ENCODE measurements around the gene MED12L. TPM values are rescaled to one million over a fixed set of nuclear protein-coding genes. Genes with fewer than 3 reads are reported as not detected.
"Not testable (repeated sequence)": the region's sequence is repeated elsewhere in the genome, so short reads cannot be mapped to it uniquely, and the experiment has no call there.

The MED12L gene
- polyA plus RNA-seq, 3 donors: 1.6 to 2.2 (median 2.1) TPM

DNA sequence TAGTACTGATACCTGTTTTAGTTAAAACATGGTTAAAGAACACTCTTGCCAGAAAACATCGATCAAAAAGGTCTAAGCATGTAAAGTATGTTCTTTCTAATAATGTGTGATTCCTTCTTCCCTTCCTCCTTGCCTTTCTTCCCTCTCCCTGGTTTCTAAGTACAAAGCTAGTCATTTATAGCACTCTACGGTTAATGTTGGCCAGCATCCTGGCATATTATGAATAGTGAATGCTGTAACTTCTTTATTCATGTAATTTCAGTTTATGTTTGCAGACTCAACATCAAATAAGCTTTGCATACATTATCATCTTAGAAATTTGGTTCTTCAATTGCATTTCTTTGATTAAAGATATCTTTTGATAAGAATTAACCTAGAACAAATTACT, 272.0 kb downstream of the MED12L start:
- no peak for DNase-seq (ENCODE audit: low read depth in 3 of 3, low spot score in 2 of 3)

DNA sequence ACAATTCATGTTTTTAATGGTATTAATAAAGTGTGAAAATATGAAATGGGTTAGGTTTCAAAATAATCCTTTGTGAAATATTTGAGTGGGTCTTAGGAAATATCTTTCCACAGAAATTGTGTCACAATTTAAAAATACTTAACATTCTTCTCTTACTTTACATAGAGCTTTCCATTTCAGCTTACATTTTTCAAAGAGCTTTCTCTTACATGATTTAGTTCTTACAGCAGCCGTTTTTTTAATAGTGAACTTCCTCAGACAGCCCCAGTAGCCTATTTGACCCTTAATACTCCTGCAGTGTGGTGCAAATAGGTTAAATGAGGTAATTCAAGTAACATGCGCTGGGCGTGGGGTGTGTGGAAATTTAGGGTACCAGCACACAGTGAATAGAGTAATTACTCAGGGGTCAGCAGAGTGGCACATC, 277.3 kb downstream of the MED12L start:
- DNase-seq (ENCODE audit: low read depth in 3 of 3, low spot score in 2 of 3): no peak

DNA sequence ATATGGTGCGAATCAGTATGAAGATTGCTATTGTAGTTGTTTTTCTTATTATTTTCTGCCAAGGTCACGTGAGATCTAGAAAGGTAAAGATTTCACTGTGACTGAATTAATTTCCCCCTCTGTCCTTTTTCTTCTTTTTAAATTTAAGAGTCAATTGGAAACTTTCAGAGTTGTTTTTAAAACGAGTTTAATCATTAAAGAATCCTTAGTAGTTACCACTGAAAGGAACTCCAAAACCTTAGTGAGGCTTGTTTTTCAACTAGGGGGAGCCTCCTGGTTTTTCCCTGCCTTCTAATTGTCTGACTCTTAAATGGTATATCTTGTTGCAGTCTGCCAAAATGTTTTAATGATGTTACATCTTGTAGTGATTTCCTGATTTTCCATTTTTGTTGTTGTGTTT, 281.5 kb downstream of the MED12L start:
- no peak for DNase-seq (ENCODE audit: low read depth in 3 of 3, low spot score in 2 of 3)

DNA sequence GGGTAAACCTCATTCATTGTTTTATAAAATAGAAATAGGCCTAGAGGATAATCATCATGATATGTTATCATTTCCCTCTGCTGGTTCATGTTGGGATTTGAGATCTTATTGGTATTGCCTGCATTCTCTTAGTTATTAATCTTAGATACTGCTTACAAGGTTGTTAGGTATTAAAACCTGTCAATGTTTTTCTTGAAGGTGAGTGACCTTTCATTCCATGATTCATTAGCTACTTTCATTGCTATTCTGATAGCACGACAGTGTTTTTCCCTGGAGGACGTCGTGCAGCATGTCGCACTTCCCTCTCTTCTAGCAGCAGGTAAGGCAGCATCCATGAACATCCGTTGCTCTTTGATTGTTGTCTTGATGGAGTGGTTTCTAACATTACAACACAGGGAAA, 282.0 kb downstream of the MED12L start:
- no peak for DNase-seq (ENCODE audit: low read depth in 3 of 3, low spot score in 2 of 3)

DNA sequence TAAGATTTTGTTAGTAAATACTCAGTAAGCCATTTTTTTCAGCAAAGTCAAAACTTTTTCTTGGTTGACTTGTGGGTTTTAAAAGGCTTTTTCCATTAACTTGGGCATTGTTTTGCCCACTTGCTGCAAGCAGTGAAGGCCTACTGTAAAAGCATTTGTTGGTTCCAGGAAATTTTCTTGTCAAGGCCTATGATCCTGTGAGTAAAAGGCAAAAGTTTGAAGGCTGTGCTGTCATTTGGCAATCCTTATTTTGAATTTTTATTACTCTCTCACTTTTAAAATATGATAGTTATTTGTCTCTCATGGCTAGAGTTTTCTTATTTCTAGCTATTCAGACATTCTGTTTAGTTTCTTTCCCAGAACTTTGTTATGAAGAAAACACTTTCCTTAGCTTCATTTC, 286.1 kb downstream of the MED12L start:
- no peak for DNase-seq (ENCODE audit: low read depth in 3 of 3, low spot score in 2 of 3)

DNA sequence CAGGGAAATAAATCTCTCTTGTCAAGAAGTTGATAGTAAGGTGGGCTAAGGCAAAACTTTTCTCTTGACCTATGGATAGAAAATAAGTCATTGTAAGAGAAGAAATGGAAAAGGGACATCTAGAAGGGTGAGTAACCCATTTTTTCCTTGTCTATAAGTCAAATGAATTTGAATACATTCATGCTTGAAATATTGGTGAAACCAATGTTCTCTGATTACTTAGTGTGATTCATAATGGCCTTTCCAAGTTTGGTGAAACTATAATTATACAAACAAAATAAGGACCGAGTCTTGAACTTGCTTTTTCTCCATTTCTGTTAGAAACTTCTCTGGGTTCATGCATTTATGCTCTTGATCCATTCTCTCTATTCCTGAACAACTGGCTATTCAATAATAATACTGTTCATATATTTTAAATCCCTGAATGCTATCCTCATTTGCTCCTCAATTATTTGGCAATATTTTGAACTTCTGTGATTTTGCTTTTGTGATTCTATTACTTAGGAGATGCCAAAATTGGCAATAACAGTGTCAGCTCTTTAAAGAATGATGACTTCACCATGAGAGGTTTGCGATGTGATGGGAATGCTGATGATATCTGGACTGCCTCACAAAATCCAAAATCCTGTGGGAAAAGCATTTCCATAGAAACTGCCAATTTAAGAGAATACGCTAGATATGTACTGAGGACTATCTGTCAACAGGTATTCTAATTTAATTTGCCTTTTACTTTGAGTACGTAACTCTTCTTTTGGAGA, 286.8 kb downstream of the MED12L start:
- no peak for DNase-seq (ENCODE audit: low read depth in 3 of 3, low spot score in 2 of 3)

DNA sequence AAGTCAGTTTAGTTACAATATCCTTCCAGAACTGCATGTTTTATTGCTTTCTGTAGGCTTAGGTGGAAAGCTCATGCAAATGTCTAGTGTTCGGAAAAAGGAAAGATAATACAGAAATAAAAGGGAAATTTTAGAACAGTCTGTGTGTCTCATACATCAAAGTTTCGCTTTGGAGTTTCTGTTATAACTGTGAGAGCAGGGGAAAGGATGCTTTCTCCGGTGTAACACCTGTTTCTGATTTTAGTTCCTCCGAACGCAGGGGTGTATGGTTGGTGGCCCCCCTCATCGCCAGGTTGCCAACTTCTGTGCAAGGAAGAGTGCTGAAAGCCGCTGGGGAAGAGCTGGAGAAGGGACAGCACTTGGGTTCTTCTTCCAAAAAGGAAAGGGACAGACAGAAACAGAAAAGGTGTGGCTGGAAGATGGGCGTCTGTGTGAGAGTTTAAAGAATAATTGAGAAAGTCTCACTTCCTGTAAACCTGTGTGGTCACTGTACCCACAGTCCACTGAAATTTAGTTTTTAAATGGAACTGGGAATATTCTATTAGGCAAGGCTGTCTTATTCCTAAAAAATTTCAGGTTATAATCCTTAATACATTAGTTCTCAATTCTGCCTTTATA, 292.4 kb downstream of the MED12L start:
- DNase-seq (ENCODE audit: low read depth in 3 of 3, low spot score in 2 of 3): no peak

DNA sequence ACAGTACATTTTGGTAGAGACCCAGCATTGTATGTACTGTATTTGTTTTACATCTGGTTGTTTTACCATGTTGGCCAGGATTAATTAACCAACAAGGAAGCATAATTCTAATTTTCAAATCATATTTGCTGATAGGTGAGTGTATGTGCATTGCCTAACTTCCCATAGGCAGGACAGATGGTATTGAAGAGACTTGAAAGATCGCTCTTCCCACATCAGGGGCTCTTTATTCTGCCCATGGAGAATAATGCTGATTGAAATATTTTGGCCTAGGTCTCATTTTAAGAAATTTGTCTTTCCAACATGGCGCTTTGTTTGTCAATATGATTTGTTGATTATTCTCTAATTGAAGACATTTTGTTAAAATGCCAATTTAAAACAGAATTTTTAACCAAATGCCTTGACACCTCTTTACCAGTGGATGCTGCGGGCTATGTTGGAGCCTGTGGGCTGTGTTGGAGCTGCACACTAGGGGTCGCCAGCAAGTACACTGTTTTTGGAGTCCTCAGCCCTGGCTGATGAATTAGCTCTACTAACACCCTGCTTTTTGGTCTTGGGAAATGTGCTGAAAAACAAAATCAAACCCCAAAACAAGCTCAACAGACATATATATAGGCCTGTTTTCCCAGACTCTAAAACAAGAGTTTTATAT, 293.7 kb downstream of the MED12L start:
- no peak for DNase-seq (ENCODE audit: low read depth in 3 of 3, low spot score in 2 of 3)

DNA sequence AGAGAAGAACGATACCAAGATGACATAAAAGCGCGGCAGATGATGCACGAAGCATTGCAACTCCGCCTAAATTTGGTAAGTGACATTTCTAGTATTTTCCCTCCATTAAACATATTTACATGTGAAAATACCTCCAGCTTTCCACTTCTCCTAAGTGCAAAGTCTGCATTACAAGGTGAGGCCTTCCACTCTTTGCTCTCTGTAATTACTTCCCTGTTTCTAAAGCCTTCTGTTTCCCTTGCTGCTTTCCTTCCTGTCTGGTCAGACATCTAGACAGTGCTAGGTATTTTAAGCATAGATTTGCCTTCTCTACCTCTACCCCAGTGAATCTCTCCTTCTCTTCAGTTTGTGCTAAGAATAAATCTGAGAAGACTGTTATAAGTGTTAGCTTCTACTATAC, 297.2 kb downstream of the MED12L start:
- no peak for DNase-seq (ENCODE audit: low read depth in 3 of 3, low spot score in 2 of 3)

DNA sequence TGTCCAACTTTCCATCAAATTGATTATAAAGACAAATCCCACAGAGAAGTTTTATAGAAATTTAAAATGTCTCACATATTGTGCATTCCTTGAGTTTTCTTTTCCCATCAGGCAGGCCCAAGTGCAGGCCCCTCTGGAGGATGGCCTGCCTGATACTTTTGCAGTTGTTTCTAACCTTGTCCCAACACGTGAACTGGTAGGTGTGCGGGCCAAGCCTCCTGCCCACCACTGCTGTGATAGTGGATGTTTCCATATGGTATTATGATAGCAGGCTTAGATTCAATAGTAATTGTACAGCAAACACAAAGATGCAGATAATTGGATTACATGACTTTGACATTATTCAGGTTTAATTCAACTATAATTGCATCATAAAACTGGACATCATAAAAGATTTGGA, 297.6 kb downstream of the MED12L start:
- DNase-seq (ENCODE audit: low read depth in 3 of 3, low spot score in 2 of 3): no peak

DNA sequence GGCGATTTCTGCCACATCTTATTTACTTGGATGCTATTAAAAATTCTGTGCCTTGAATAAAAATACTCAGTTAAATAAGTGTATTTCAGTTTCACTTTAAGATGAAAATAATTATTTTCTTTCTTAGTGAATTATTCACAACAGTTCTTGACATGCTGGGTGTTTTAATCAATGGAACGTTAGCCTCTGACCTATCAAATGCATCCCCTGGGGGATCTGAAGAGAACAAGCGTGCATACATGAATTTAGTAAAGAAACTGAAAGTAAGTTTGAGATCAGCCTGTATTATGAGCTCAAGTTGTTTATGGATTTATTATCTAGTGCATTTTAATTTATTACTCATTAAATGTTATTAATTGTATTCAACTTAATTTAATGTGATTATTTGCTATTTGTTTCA, 298.5 kb downstream of the MED12L start:
- DNase-seq (ENCODE audit: low read depth in 3 of 3, low spot score in 2 of 3): no peak

DNA sequence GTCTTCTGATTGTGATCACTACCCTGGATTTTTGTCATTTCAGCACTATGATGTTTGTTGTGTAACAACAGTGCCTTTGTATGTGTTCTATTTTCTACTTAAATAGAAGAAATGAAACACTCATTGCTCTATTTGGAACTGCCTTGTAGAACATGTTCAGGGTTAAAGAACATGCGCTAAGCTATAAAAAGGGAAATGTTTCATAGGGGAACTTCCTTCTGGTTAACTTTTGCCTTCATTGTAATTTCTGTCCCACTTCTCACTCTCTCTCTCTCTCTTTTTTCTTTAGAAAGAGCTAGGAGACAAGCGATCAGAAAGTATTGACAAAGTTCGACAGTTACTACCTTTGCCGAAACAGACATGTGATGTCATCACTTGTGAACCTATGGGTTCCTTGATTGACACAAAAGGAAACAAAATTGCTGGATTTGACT, 299.3 kb downstream of the MED12L start, which contains the start of gene P2RY12:
P2RY12 (minus strand) TSS at position 13 of the 434 bp plus-strand sequence. CDS start 45,908 bp downstream, outside the sequence.
- no peak for DNase-seq (ENCODE audit: low read depth in 3 of 3, low spot score in 2 of 3)

DNA sequence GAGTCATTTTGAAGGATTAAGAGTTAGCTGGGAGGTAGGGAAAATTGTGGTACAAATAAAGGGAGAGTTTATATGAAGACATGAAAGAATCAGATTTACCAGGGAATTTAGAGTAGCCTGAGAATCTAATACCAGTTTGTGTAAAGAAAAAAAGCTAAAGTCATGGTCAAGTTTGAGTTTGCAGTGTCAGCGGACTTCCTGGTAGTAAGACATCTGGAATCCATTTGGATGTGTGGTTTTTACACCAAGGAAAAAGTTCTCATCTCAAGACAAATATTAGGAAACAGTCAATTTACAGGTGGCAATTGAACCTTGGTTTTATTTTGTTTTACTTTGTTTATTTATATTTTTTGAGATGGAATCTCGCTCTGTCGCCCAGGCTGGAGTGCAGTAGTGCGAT, 300.6 kb downstream of the MED12L start:
- no peak for DNase-seq (ENCODE audit: low read depth in 3 of 3, low spot score in 2 of 3)

DNA sequence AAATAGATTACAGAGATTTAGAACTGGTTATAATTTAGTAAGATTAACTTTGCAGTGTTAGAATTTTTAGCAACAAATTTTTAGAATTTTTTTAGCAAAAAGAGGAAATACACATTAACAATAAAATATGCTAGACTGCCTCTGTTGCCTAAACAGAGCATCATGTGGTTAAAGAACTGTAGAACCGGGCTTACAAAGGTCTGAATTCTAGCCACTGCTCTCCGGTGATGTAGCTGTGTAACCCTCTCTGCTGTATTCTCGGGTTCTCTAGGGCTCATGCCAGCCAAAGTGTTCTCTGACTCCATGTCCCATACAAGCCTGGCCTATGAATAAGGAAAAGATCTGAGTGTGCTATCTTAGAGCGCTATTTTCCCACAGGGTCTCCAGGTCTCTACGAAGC, 302.0 kb downstream of the MED12L start:
- DNase-seq (ENCODE audit: low read depth in 3 of 3, low spot score in 2 of 3): no peak

DNA sequence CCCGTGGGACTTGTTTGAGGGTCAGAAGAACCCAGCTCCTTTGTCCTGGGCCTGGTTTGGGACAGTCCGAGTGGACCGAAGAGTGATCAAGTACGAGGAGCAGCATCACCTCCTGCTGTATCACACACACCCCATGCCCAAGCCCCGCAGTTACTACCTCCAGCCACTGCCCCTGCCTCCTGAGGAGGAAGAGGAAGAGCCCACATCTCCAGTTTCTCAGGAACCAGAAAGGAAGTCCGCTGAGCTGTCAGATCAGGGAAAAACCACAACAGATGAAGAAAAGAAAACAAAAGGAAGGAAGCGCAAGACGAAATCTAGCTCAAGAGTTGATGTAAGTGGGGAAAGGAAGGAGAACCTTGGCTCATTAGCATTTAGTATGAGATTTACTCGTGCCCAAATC, 302.4 kb downstream of the MED12L start:
- DNase-seq (ENCODE audit: low read depth in 3 of 3, low spot score in 2 of 3): no peak

DNA sequence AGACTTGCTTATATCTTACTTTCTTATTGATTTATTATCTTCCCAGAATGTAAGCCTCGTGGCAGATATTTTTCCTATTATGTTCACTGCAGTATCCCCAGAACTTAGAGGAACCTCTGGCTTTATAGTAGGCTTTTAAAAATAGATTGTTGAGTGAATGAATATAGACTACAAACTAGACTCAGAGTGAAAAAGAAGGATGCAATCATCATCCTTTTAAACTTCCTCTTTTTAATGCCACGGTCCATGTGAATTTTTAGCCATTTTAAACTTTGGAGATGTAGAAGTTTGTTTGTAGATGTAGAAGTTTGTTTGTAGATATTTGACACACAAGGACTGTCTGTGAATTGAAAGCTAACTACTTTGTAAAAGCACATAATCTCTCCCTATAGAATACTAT, 306.3 kb downstream of the MED12L start:
- no peak for DNase-seq (ENCODE audit: low read depth in 3 of 3, low spot score in 2 of 3)

DNA sequence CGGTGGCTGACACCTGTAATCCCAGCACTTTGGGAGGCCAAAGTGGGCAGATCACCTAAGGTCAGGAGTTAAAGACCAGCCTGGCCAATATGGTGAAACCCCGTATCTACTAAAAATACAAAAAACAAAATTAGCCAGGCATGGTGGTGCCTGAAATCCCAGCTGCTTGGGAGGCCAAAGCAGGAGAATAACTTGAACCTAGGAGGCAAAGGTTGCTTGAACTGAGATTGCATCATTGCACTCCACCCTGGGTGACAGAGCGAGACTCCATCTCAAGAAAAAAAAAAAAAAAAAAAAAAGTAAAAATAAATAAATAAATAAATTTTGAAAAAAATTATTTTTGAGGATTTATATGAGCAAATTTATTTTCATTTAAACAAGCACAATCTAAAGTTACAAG, 306.7 kb downstream of the MED12L start:
- not testable (repeated sequence) for DNase-seq (ENCODE audit: low read depth in 3 of 3, low spot score in 2 of 3)

DNA sequence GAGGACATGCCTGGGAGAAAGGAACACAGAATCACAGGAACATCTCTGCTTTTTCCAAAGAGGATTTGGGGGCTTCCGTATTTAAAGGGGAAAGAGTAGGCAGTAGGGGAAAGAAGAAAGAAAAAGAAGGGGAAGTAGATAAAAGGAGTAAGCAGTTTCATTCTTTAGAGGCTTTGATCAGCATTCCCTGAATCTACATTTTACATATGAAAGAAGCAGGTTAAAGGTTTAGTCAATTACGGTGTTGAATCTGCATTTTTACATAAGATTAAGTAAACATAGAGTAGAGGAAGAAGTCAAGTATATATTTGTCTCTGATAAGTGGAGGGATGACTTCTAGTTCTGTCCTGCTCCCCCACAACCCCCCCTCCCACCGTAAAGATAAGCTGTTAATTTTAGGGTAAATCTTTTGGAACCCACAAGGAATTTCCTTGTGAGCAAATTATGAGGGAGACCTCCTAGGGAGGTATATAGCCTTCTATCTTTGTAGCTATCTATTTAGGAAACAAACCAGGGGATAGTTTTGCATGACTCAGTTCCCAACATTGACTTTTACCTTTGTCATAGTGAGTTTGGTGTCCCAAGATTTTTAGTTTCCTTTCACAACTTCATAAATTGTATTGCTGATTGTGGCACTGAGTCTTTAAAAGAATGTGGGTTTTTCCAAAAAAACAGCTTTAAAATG, 307.8 kb downstream of the MED12L start:
- DNase-seq (ENCODE audit: low read depth in 3 of 3, low spot score in 2 of 3): no peak

DNA sequence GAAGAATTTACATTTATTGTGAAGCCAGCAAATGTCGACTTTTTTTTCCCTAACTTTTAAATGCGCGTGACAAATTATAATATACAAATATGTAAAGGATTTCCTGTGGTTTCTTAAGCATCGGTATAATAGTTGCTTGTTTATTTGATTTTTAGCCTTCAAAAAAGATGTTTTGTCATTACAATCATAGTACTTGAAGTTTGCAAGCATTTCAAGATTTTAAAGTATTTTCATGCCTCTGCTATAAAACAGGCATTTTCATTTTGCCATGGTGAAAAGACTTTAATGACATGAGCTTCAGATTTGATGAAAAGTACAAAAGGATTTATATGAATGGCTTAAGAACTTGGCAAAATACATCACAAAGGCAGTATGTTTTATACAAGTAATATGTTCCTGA, 308.5 kb downstream of the MED12L start:
- no peak for DNase-seq (ENCODE audit: low read depth in 3 of 3, low spot score in 2 of 3)

DNA sequence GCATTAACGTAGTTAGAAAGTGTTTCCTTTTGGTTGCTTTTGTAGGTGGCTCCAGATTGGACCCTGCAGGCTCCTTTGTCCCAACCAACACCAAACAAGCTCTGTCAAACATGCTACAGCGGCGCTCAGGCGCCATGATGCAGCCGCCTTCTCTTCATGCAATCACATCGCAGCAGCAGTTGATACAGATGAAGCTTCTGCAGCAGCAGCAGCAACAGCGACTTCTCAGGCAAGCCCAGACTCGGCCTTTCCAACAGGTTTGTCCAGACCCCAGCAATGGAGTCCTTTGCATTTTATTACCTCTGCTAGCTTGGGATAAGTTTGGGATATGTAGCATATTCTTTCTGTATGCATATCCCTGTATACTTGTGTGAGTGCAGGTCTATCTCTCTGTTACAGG, 309.1 kb downstream of the MED12L start:
- no peak for DNase-seq (ENCODE audit: low read depth in 3 of 3, low spot score in 2 of 3)

DNA sequence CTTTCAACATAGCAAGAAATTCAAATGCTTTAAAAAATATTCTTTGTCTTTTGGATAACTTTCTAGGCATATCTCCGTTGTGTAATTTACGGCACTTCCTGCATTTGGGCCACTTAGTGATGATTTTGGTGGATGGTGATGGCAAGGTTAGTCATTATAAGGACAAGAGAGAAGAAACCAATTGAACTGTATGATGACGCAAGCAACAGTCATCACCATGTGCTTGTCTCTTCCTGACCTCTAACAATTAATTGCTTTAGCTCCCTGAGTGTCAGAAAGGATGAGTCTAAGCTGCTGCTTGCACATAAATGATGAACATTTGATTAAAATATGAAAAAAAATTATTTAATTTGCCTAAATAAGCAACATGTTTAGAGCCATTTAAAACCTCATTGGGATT, 310.3 kb downstream of the MED12L start:
- no peak for DNase-seq (ENCODE audit: low read depth in 3 of 3, low spot score in 2 of 3)

Measured in right renal cortex interstitium (tissue), 3 donors.